DOHH2 (cell line): ENCODE data around the gene FFAR1.

Experiments used
- EZH2phosphoT487 ChIP-seq: fragments of 200-600 bp; sonication (generic); IDR thresholded peaks from 2 replicates; pipeline ENCODE4 v1.6.1; 2017; ENCODE audit warnings: borderline replicate concordance, mild to moderate bottlenecking, antibody characterized with exemption, low read length, moderate library complexity, mixed read lengths
- TF ChIP-seq, protein P1 (sequence below): fragments of 200-600 bp; sonication (generic); IDR thresholded peaks from one replicate; pipeline ENCODE4 v1.5.1; 2014; ENCODE audit warnings: antibody characterized with exemption, mild to moderate bottlenecking, low read depth, low read length; ENCODE audit not compliant: poor library complexity, severe bottlenecking

DNA sequence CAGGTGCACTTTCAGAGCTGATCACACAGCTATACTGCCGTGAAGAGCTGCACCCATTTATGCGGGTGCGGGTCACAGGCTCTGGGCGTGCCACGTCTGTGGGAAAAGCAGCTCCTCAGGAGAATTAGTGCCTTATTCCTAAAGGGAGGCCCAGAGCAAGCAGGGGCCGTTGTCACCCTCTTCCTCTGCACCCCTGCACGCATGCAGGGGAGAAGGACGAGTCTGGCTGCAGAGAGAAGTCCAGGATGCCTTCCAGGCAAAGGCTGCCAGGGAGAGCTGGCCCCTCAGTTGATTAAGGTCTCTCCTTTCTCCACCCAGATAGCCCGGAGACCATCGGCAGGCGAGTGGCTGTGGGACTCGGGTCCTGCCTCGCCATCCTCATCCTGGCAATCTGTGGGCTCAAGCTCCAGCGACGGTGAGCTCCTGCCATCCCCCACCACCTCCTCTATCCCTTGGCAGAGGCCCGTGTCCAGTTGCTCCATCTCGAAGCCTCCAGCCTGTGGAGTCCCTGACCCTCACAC is 3.1 kb upstream of the FFAR1 start:
- TF ChIP-seq, protein P1, sequence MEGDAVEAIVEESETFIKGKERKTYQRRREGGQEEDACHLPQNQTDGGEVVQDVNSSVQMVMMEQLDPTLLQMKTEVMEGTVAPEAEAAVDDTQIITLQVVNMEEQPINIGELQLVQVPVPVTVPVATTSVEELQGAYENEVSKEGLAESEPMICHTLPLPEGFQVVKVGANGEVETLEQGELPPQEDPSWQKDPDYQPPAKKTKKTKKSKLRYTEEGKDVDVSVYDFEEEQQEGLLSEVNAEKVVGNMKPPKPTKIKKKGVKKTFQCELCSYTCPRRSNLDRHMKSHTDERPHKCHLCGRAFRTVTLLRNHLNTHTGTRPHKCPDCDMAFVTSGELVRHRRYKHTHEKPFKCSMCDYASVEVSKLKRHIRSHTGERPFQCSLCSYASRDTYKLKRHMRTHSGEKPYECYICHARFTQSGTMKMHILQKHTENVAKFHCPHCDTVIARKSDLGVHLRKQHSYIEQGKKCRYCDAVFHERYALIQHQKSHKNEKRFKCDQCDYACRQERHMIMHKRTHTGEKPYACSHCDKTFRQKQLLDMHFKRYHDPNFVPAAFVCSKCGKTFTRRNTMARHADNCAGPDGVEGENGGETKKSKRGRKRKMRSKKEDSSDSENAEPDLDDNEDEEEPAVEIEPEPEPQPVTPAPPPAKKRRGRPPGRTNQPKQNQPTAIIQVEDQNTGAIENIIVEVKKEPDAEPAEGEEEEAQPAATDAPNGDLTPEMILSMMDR: no peak
- no peak for TF ChIP-seq EZH2phosphoT487
